K562 (cell line): ENCODE results near the gene BRMS1. TPM values are rescaled to one million over a fixed set of nuclear protein-coding genes. Genes with fewer than 3 reads are reported as not detected.

Experiments used
- ATAC-seq: fragments of 200-7000 bp; cut with Tn5 transposase; 3 replicates; pipeline ENCODE4 v1.9.1; 2020; ENCODE audit warnings: moderate library complexity
- BruUV-seq: library from RNA; stranded (reverse); fragments of 400-500 nt; replicated peaks from 2 replicates; lab custom pipeline; 2021; lab: Mats Ljungman, UMichigan
- CTCF ChIA-PET: fragments of 300-600 bp; formaldehyde crosslinking; extraction: SDS; loops from one replicate; lab custom pipeline; 2021; ENCODE audit warnings: low intra/inter-chr PET ratio; lab: Yijun Ruan, JAX
- POLR2A ChIA-PET: fragments of 300-600, 350-650 bp; sonication (Branson Sonifier 250); formaldehyde crosslinking; extraction: SDS; loops from one replicate; lab custom pipeline; 2021; ENCODE audit warnings: antibody characterized with exemption, inconsistent platforms; lab: Yijun Ruan, JAX
- DNase-seq, 4 experiments: peaks; one replicate each; pipeline versions ENCODE4 v3.0.0 to v3.0.0-alpha.2; 2011 to 2018; ENCODE audit warnings: low spot score in 3 of 4, mixed read lengths in 3 of 4; ENCODE audit errors: extremely low read depth in 1 of 4
- FAIRE-seq: peaks from 2 replicates; lab custom pipeline; 2011; peaks lifted over from hg19 to GRCh38; lab: Jason Lieb, UNC
- H2AFZ ChIP-seq: 2 replicates; pipeline ENCODE4 v1.6.0; 2011; ENCODE audit warnings: low read depth, low read length, control low read depth, inconsistent platforms
- H3K27ac ChIP-seq: fragments of 200-600 bp; 3 replicates; pipeline ENCODE4 v1.8.0; 2011; ENCODE audit warnings: low read depth, mild to moderate bottlenecking, control low read depth, inconsistent platforms, low read length, moderate library complexity, mixed read lengths; ENCODE audit errors: extremely low read depth
- H3K27me3 ChIP-seq, 2 experiments: fragments of 300-600 bp in 1 of 2; 2 replicates in 1 of 2; 3 replicates in 1 of 2; pipeline versions ENCODE4 v1.6.0 to v1.8.0; 2011; ENCODE audit warnings: inconsistent platforms in 2 of 2, low read length in 2 of 2, mild to moderate bottlenecking in 1 of 2, mixed read lengths in 1 of 2, moderate library complexity in 1 of 2; ENCODE audit not compliant: control insufficient read depth in 2 of 2, insufficient read depth in 2 of 2
- H3K36me3 ChIP-seq: fragments of 300-600 bp; 3 replicates; pipeline ENCODE4 v1.8.0; 2011; ENCODE audit warnings: mild to moderate bottlenecking, low read length, inconsistent platforms; ENCODE audit not compliant: control insufficient read depth, insufficient read depth
- H3K4me1 ChIP-seq, 2 experiments: fragments of 200-600 bp in 1 of 2; replicated peaks in 1 of 2; 2 replicates in 1 of 2; 3 replicates in 1 of 2; pipeline versions ENCODE4 v1.5.1 to v1.8.0; 2011; ENCODE audit warnings: inconsistent platforms in 2 of 2, low read length in 2 of 2, mild to moderate bottlenecking in 1 of 2, mixed read lengths in 1 of 2, moderate library complexity in 1 of 2; ENCODE audit not compliant: control insufficient read depth in 2 of 2, insufficient read depth in 2 of 2
- H3K4me2 ChIP-seq: 2 replicates; pipeline ENCODE4 v1.6.1; 2011; ENCODE audit warnings: low read length, control low read depth, inconsistent platforms, mixed read lengths; ENCODE audit not compliant: insufficient read depth
- H3K4me3 ChIP-seq: fragments of 200-600 bp; sonication (generic), shearing (Covaris generic); 2 replicates; pipeline ENCODE4 v1.5.1; 2016; ENCODE audit warnings: control low read depth, inconsistent platforms
- H3K79me2 ChIP-seq: fragments of 200-600 bp; 3 replicates; pipeline ENCODE4 v1.8.0; 2011; ENCODE audit warnings: low read length, inconsistent platforms; ENCODE audit not compliant: control insufficient read depth, insufficient read depth
- H3K9ac ChIP-seq, 2 experiments: 2 replicates each; pipeline versions ENCODE4 v1.6.0 to v1.6.1; 2011; ENCODE audit warnings: low read depth in 2 of 2, low read length in 2 of 2, control low read depth in 1 of 2, inconsistent platforms in 1 of 2, mild to moderate bottlenecking in 1 of 2, mixed read lengths in 1 of 2; ENCODE audit not compliant: insufficient read depth in 1 of 2
- H3K9me1 ChIP-seq: one replicate; pipeline ENCODE4 v1.6.0; 2011; ENCODE audit warnings: inconsistent platforms, mild to moderate bottlenecking, low read length, moderate library complexity; ENCODE audit not compliant: control insufficient read depth, insufficient read depth
- H3K9me3 ChIP-seq: replicated peaks from 2 replicates; pipeline ENCODE4 v1.5.1; 2011; ENCODE audit warnings: low read depth, low read length, inconsistent platforms; ENCODE audit not compliant: control insufficient read depth, insufficient read depth
- H4K20me1 ChIP-seq: replicated peaks from 2 replicates; pipeline ENCODE4 v1.6.1; 2011; ENCODE audit warnings: low read length, inconsistent platforms, mixed read lengths; ENCODE audit not compliant: control insufficient read depth, insufficient read depth
- ESRRA ChIP-seq: fragments of 450-650 bp; IDR thresholded peaks from 2 replicates; pipeline ENCODE4 v1.6.1; 2014; ENCODE audit warnings: low read depth, mild to moderate bottlenecking, moderate library complexity, borderline replicate concordance
- FOXP1 ChIP-seq: sonication (generic); formaldehyde crosslinking; IDR thresholded peaks from 2 replicates; pipeline ENCODE4 v1.8.0; 2022; ENCODE audit warnings: mild to moderate bottlenecking, missing genetic modification reagents
- NR2C1 ChIP-seq, 2 experiments: fragments of 450-650 bp; IDR thresholded peaks; 2 replicates each; pipeline ENCODE4 v1.6.1; 2017; ENCODE audit warnings: mild to moderate bottlenecking in 2 of 2, antibody characterized with exemption in 1 of 2, inconsistent platforms in 1 of 2, missing compliant biosample characterization in 1 of 2, missing genetic modification characterization in 1 of 2
- POLR2G ChIP-seq: fragments of 200-400 bp; formaldehyde crosslinking; IDR thresholded peaks from 2 replicates; pipeline ENCODE4 v1.6.1; 2017; ENCODE audit warnings: low read depth, mild to moderate bottlenecking, antibody characterized with exemption, low read length, moderate library complexity
- STAT5A ChIP-seq: IDR thresholded peaks from 2 replicates; pipeline ENCODE4 v1.6.1; 2012; ENCODE audit warnings: low read length, inconsistent platforms, borderline replicate concordance
- SUPT5H ChIP-seq: fragments of 450-650 bp; IDR thresholded peaks from 2 replicates; pipeline ENCODE4 v1.6.1; 2016
- WHSC1 ChIP-seq: IDR thresholded peaks from one replicate; pipeline ENCODE4 v1.6.1; 2012; ENCODE audit warnings: low read length, control low read depth, inconsistent platforms
- ZNF146 ChIP-seq: IDR thresholded peaks from one replicate; pipeline ENCODE4 v1.6.1; 2018; ENCODE audit warnings: missing compliant biosample characterization; ENCODE audit not compliant: unreplicated experiment
- WGBS: fragments of 100-300 bp; shearing (Covaris generic); methylation state at CpG from one replicate; pipeline ENCODE4 v1.1.6; 2016; ENCODE audit warnings: low coverage, mixed read lengths; ENCODE audit not compliant: insufficient coverage; ENCODE audit errors: missing lambda C conversion rate; 5-methylcytosine and 5-hydroxymethylcytosine counted together
- in situ Hi-C: fragments of 300-500 bp; cut with MboI; formaldehyde crosslinking; loops from 4 replicates; pipeline ENCODE4 v1.15.0; 2018; ENCODE audit warnings: inconsistent platforms, mixed read lengths
- intact Hi-C: fragments of 100-400 bp; cut with micrococcal nuclease; formaldehyde crosslinking; loops from 2 replicates; pipeline ENCODE4 v1.14.2; 2022
- polyA plus RNA-seq, 8 experiments: library from polyadenylated mRNA; depleted of rRNA in 4 of 8; stranded (reverse) in 5 of 8; unstranded in 3 of 8; fragments of >200 nt; fragmentation: Nextera tagmentation in 2 of 8; fragmentation: Illumina TruSeq in 1 of 8; extraction: Ambion mirVana in 2 of 8; extraction: Trizol in 1 of 8; gene quantifications; 2 replicates each; pipeline versions ENCODE4 v1.2.1 to v1.2.3, GENCODE V29; 2011 to 2014; ENCODE audit warnings: inconsistent platforms in 1 of 8, missing spikeins in 1 of 8
- total RNA-seq, 7 experiments: library from RNA; depleted of rRNA in 6 of 7; stranded (reverse); fragments of >200 nt in 6 of 7; fragmentation: Illumina TruSeq in 2 of 7; extraction: Trizol in 2 of 7; gene quantifications; 2 replicates each; pipeline versions ENCODE4 v1.2.1 to v1.2.3, GENCODE V29; 2011 to 2021; ENCODE audit warnings: low replicate concordance in 1 of 7
- TF ChIP-seq, protein P1 (sequence below): fragments of 450-650 bp; conservative IDR thresholded peaks from 2 replicates; pipeline ENCODE4 v1.6.1; 2016; ENCODE audit warnings: missing genetic modification characterization, low read depth, mild to moderate bottlenecking, control low read depth, missing compliant biosample characterization
- TF ChIP-seq, protein P2 (sequence below): fragments of 250-450 bp; sonication (Bioruptor Pico); IDR thresholded peaks from 2 replicates; pipeline ENCODE4 v1.5.0; 2021; ENCODE audit warnings: mild to moderate bottlenecking, borderline replicate concordance
- TF ChIP-seq, protein P3 (sequence below): sonication (generic); formaldehyde crosslinking; IDR thresholded peaks from 2 replicates; pipeline ENCODE4 v1.8.0; 2022; ENCODE audit warnings: missing genetic modification reagents, mild to moderate bottlenecking, moderate library complexity, borderline replicate concordance
- TF ChIP-seq, protein P4 (sequence below): fragments of 250-450 bp; sonication (Bioruptor Pico); IDR thresholded peaks from 2 replicates; pipeline ENCODE4 v1.4.0; 2020; ENCODE audit warnings: mild to moderate bottlenecking, moderate library complexity

The BRMS1 gene
- total and polyA plus RNA-seq, 9 of the 15 experiments (the other 6 are each of a cell fraction or from before 2014, with no cell fraction given), result 2.2 to 78.8 (median 33.4) TPM

DNA sequence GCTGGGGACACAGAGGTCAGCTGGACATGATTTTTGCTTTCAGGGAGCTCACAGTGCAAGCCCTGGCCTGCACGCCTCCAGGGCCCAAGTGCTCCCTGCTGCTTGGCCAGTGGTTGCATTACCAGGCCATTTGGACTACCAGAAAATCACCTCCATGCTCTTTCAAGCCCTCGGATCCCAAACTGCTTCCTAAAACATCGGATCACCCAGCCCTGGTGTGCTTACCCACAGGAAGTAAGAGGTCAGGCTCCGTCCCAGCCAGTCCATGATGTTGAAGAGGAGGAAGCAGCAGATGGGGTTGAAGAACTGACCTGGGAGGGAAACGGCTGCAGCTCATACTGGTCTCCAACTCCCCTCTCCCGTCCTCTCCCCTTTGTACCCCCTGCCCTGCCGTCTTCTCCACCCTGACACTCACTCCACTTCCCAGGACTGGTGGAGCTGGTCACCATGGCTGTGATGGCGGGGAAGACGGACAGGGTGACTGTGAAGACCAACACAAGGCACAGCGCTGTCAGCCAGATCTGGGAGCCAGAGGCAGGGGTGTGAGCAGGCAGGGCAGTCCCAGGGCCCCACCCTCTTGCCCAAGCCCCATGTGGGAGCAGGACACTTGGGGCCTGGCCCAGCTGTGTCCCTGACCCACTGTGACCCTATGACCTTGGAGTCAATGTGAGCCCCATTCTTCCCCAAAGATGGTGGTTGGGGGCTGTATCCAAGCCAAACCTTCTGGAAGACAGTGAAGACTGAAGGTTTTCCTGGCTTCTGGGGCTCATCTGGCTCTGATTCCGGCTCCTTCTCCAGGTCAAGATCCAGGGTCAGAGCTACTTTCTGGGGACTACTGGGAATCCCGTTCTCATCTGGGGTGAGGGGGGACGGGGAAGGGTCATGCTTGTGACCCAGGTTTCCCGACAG lies 21.1 kb upstream of the BRMS1 start:
- Histone ChIP-seq H3K9ac (peak overlapping the region in 1 of 2 experiments; percentile 79; a peak in 2 of 4 replicates), H4K20me1 (peaks cover 25% of the 10 kb centered on the region; the same call in 1 of the 2 replicates), H3K9me3 (no peaks in the 10 kb centered on the region), H3K79me2 (peaks cover 40% of the 10 kb centered on the region), H3K4me2 (no peak overlapping the region), H3K27me3 (no peaks in the 10 kb centered on the region), H3K4me3 (no peak overlapping the region), H3K27ac (peak overlapping the region; percentile 15; the same call in 2 of the 3 replicates), H3K4me1 (peaks cover 10 to 49% of the 10 kb centered on the region in 2 experiments; a peak in 4 of 5 replicates), H3K36me3 (peaks cover 83% of the 10 kb centered on the region), H2AFZ (no peak overlapping the region), H3K9me1 (peaks cover 7% of the 10 kb centered on the region)
- BruUV-seq, result no TSS peak
- ChIA-PET CTCF (no interaction called here), POLR2A (interaction anchor here (1.0 to 3.3 kb wide), 3 partner anchors 15 to 661 kb away, joined by 3 to 16 read pairs (median 5); no protein-coding TSS in a partner anchor)
- in situ Hi-C loops (no loop called here), intact Hi-C loops (no loop called here)
- DNase-seq (peak in 2 of 4 experiments; percentile 7 to 9), FAIRE-seq (no peak), ATAC-seq (no peak)
- WGBS, result 94% methylated on average over 14 of the region's 14 CpGs
- TF ChIP-seq, protein P1, sequence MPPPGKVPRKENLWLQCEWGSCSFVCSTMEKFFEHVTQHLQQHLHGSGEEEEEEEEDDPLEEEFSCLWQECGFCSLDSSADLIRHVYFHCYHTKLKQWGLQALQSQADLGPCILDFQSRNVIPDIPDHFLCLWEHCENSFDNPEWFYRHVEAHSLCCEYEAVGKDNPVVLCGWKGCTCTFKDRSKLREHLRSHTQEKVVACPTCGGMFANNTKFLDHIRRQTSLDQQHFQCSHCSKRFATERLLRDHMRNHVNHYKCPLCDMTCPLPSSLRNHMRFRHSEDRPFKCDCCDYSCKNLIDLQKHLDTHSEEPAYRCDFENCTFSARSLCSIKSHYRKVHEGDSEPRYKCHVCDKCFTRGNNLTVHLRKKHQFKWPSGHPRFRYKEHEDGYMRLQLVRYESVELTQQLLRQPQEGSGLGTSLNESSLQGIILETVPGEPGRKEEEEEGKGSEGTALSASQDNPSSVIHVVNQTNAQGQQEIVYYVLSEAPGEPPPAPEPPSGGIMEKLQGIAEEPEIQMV (tag), result no peak
- TF ChIP-seq ZNF146 (CRISPR knock-in tag), result no peak
- TF ChIP-seq, protein P2, sequence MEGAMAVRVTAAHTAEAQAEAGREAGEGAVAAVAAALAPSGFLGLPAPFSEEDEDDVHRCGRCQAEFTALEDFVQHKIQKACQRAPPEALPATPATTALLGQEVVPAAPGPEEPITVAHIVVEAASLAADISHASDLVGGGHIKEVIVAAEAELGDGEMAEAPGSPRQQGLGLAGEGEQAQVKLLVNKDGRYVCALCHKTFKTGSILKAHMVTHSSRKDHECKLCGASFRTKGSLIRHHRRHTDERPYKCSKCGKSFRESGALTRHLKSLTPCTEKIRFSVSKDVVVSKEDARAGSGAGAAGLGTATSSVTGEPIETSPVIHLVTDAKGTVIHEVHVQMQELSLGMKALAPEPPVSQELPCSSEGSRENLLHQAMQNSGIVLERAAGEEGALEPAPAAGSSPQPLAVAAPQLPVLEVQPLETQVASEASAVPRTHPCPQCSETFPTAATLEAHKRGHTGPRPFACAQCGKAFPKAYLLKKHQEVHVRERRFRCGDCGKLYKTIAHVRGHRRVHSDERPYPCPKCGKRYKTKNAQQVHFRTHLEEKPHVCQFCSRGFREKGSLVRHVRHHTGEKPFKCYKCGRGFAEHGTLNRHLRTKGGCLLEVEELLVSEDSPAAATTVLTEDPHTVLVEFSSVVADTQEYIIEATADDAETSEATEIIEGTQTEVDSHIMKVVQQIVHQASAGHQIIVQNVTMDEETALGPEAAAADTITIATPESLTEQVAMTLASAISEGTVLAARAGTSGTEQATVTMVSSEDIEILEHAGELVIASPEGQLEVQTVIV (CRISPR knock-in tag), result no peak
- peak; percentile 61; the same call in 1 of the 2 replicates for TF ChIP-seq ESRRA
- TF ChIP-seq STAT5A, result no peak
- TF ChIP-seq, protein P3, sequence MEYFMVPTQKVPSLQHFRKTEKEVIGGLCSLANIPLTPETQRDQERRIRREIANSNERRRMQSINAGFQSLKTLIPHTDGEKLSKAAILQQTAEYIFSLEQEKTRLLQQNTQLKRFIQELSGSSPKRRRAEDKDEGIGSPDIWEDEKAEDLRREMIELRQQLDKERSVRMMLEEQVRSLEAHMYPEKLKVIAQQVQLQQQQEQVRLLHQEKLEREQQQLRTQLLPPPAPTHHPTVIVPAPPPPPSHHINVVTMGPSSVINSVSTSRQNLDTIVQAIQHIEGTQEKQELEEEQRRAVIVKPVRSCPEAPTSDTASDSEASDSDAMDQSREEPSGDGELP (CRISPR knock-in tag), result peak; percentile 39; the same call in 1 of the 2 replicates
- peak; percentile 65 for TF ChIP-seq SUPT5H
- TF ChIP-seq, protein P4, sequence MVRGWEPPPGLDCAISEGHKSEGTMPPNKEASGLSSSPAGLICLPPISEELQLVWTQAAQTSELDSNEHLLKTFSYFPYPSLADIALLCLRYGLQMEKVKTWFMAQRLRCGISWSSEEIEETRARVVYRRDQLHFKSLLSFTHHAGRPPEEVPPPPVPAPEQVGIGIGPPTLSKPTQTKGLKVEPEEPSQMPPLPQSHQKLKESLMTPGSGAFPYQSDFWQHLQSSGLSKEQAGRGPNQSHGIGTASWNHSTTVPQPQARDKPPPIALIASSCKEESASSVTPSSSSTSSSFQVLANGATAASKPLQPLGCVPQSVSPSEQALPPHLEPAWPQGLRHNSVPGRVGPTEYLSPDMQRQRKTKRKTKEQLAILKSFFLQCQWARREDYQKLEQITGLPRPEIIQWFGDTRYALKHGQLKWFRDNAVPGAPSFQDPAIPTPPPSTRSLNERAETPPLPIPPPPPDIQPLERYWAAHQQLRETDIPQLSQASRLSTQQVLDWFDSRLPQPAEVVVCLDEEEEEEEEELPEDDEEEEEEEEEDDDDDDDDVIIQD, result no peak
- no peak for TF ChIP-seq WHSC1
- no peak for TF ChIP-seq FOXP1 (CRISPR knock-in tag)
- peak; percentile 65 for TF ChIP-seq POLR2G
- TF ChIP-seq NR2C1 (IDR thresholded peaks at IDR 0.05), result no peak; the same call in 1 of the 2 replicates
- 0 out of 2 replicates have a peak, but pooled peaks have one; percentile 14 for TF ChIP-seq NR2C1 (tag; IDR thresholded peaks at IDR 0.05)
